Right lobe of liver (tissue), 4 donors: ENCODE results near the gene NGF.

Experiments used
- POLR2A ChIP-seq: fragments of 450-650 bp; IDR thresholded peaks from one replicate; pipeline ENCODE4 v1.6.1; 2017; ENCODE audit warnings: antibody characterized with exemption, mild to moderate bottlenecking
- TF ChIP-seq, protein P1 (sequence below), 4 donors: fragments of 200-600 bp in 3 of 4; fragments of 450-650 bp in 1 of 4; IDR thresholded peaks; one replicate each; pipeline versions ENCODE4 v1.5.1 to v1.8.0; 2016 to 2022; ENCODE audit warnings: antibody characterized with exemption in 4 of 4, mild to moderate bottlenecking in 2 of 4
- donor health status: DM: no; HTN: no; CAD: no.
- donor health status: DM: no; HTN: no; CAD: no.
- donor health status: DM: no; HTN: yes; CAD: no.

DNA sequence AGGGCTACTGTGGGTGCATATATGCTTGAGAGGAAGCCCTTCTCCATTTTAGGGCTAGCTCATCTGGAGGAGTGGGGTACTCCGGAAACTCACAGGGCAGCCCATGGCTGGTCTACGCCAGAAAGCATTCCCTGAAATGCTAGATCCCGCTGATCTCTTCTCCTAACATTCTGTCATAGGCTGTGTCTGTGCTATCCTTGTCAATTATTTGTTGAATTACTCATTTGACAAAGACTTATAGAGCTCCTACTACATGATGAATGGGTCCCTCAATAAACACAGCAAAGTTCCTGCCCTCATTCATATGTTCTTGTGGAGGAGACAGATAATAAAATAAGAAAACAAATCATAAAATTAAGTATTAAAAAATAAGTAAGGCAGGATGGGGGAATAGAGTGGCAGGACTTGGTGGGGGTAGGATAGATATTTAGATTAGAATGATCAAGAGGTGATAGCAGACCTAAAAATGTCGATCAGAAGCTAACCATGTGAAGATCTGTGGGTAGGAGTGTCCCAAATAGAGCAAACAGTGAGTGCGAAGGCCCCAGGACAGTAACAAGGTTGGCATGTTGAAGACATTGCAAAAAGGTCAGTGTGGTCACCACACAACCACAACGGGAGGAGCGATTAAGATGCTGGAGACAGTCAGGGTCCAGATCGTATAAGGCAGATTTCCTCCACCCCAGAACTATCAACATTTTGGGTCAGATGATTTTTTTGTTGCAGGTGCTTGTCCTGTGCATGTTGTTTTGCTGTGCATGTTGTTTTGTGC, 13.2 kb downstream of the NGF start:
- TF ChIP-seq, protein P1, sequence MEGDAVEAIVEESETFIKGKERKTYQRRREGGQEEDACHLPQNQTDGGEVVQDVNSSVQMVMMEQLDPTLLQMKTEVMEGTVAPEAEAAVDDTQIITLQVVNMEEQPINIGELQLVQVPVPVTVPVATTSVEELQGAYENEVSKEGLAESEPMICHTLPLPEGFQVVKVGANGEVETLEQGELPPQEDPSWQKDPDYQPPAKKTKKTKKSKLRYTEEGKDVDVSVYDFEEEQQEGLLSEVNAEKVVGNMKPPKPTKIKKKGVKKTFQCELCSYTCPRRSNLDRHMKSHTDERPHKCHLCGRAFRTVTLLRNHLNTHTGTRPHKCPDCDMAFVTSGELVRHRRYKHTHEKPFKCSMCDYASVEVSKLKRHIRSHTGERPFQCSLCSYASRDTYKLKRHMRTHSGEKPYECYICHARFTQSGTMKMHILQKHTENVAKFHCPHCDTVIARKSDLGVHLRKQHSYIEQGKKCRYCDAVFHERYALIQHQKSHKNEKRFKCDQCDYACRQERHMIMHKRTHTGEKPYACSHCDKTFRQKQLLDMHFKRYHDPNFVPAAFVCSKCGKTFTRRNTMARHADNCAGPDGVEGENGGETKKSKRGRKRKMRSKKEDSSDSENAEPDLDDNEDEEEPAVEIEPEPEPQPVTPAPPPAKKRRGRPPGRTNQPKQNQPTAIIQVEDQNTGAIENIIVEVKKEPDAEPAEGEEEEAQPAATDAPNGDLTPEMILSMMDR (IDR thresholded peaks at IDR 0.05) = no peak
- no peak for TF ChIP-seq POLR2A
